Measurements from ENCODE around the gene PLEKHG5. TPM values are rescaled to one million over a fixed set of nuclear protein-coding genes. Genes with fewer than 3 reads are reported as not detected.

Gene PLEKHG5
- total and polyA plus RNA-seq, 10 donors, result 6.4 to 120 (median 59.4) TPM

DNA sequence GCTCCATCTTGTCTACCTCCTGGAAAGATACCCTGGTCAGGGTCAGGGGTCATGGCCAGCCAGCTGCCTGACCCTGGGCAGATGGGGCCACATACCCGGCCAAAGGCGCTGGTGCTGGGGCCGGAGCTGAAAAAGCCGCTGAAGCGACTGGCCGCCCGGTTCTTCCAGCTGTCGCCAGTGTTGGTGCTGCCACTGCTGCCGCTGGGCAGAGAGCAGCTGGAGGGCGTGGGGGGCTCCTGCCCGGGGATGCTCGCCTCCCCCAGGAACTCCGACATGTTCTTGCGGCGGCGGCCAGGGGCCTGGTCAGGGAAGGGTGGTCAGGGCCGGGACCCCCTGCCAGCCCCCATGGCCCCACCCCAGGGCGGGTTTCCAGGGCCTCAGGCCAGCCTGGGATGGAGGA is 18.3 kb downstream of the PLEKHG5 start:
- peaks cover 0 to 9% (median 6%) of the 10 kb centered on the region in 6 donors for H3K4me1 ChIP-seq
- no peak for DNase-seq
- H3K9me3 ChIP-seq, result no peaks in the 10 kb centered on the region
- no peaks in the 10 kb centered on the region for H3K27me3 ChIP-seq (replicated peaks in 1 of 7)
- 89 to 100% (median 92%) methylated on average over 1 to 18 of the region's 18 CpGs for WGBS, 5 donors
- intact Hi-C loops (cut with DNase I; ENCODE audit: low total_unique reads), result no loop called here
- no peak overlapping the region for H3K4me3 ChIP-seq
- no peak overlapping the region for H3K27ac ChIP-seq
- peaks cover 0 to 95% (median 47%) of the 10 kb centered on the region in 6 donors for H3K36me3 ChIP-seq
- TF ChIP-seq POLR2AphosphoS5 (IDR thresholded peaks at IDR 0.05) (no peak), POLR2A (IDR thresholded peaks at IDR 0.05) (no peak)
- TF ChIP-seq, protein P1, sequence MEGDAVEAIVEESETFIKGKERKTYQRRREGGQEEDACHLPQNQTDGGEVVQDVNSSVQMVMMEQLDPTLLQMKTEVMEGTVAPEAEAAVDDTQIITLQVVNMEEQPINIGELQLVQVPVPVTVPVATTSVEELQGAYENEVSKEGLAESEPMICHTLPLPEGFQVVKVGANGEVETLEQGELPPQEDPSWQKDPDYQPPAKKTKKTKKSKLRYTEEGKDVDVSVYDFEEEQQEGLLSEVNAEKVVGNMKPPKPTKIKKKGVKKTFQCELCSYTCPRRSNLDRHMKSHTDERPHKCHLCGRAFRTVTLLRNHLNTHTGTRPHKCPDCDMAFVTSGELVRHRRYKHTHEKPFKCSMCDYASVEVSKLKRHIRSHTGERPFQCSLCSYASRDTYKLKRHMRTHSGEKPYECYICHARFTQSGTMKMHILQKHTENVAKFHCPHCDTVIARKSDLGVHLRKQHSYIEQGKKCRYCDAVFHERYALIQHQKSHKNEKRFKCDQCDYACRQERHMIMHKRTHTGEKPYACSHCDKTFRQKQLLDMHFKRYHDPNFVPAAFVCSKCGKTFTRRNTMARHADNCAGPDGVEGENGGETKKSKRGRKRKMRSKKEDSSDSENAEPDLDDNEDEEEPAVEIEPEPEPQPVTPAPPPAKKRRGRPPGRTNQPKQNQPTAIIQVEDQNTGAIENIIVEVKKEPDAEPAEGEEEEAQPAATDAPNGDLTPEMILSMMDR (IDR thresholded peaks at IDR 0.05 in 8 of 11, conservative IDR thresholded peaks at IDR 0.05 in 3 of 11), result no peak

DNA sequence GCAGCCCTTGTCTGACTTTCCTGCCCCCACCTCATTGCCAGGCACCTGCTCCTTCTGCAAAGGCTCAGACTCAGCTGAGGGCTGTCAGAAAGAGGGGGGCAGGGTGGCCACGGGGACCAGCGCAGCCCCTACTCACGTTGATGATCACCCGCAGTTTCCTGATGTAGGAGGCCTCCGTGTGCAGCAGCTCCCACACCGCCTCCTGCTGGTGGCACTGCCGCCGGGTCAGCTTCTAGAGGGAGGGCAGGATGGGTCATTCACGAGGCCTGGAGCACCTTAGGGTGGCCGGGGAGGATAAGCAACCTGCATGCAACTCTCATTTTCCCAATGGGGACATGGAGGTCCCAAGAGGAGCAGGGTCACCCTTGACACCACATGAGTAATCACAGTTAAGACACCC is 19.1 kb downstream of the PLEKHG5 start:
- peaks cover 0 to 100% (median 54%) of the 10 kb centered on the region in 6 donors for H3K36me3 ChIP-seq
- TF ChIP-seq POLR2A (IDR thresholded peaks at IDR 0.05) (no peak), POLR2AphosphoS5 (IDR thresholded peaks at IDR 0.05) (no peak)
- TF ChIP-seq, protein P1 (IDR thresholded peaks at IDR 0.05 in 8 of 11, conservative IDR thresholded peaks at IDR 0.05 in 3 of 11), result no peak
- WGBS, 5 donors, result 74 to 88% (median 83%) methylated on average over 10 of the region's 10 CpGs
- no peak overlapping the region for H3K27ac ChIP-seq
- intact Hi-C loops (cut with DNase I; ENCODE audit: low total_unique reads), result no loop called here
- H3K27me3 ChIP-seq (replicated peaks in 1 of 7), result no peaks in the 10 kb centered on the region
- DNase-seq, result no peak
- no peaks in the 10 kb centered on the region for H3K9me3 ChIP-seq
- peaks cover 0 to 9% (median 6%) of the 10 kb centered on the region in 6 donors for H3K4me1 ChIP-seq
- H3K4me3 ChIP-seq, result no peak overlapping the region

DNA sequence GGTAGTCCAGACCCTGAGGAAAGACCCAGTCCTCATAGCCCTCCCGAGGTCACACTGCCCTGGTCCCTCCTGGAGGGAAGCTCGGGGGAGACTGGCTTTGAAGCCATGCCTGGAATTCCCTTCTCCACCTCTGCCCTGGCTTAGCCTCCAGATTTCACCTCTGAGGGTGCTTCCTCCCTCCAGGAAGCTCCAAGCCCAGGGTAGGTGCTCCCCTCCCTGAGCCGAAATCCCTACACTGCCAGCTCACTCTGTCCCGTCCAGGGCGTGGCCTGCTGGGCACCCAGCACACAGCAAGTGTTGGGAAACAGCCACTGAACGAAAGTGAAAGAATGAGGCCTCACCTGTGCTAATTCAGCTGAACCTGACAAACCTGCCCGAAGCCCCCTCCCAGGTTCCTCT is 19.5 kb downstream of the PLEKHG5 start:
- WGBS, 5 donors, result 86 to 93% (median 90%) methylated on average over 6 to 7 of the region's 7 CpGs
- Histone ChIP-seq H3K4me3 (no peak overlapping the region), H3K27ac (no peak overlapping the region)

DNA sequence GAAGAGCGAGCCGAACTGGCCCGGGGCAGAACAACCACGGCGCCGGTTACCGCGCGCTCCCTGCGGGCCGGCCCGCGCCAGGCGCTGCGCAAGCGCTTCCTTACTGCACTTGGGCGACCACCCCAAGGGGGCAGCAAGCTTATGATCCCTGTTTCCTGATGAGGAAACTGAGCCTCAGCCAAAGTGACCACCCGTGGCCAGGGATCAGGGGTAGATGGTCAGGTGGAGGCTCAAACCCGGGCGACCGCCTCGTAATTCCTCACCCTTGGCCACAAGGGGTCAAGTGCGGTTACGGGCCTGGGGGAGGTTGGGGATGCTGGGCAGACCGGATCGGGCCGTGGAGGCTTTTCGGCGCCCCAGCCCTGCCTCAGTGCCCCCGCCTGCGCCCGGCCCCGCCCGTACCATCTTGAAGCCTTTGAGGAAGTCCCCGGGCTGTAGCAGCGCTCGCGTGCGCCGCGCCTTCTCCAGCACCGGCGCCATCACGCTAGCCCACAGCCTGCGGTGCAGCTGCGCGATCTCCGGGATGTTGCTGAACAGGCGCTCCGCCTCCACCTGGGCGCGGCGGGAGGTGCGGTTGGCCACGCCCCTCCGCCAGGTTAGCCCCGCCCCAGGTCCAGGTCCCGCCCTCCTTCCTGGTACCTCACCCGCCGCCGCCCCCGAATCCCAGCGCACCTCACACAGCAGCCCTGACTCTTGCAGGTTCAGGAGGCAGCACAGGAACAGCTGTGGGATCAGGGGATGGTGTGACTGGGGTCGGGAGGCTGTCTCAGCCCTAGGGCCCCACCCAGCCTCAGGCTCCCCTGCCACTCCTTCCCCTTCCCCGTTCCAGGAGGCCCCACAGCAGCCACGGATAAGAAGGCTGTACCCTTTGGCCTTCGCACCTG is 20.1 kb downstream of the PLEKHG5 start:
- Histone ChIP-seq H3K4me3 (no peak overlapping the region), H3K4me1 (peaks cover 0 to 18% (median 9%) of the 10 kb centered on the region in 6 donors), H3K27me3 (replicated peaks in 1 of 7) (peaks cover 0 to 10% (median 0%) of the 10 kb centered on the region in 7 donors), H3K36me3 (peaks cover 0 to 100% (median 53%) of the 10 kb centered on the region in 6 donors), H3K27ac (no peak overlapping the region), H3K9me3 (no peaks in the 10 kb centered on the region)
- DNase-seq, result no peak
- WGBS, 5 donors, result 87 to 92% (median 90%) methylated on average over 47 to 67 of the region's 67 CpGs
- intact Hi-C loops (cut with DNase I; ENCODE audit: low total_unique reads), result no loop called here
- TF ChIP-seq, protein P1 (IDR thresholded peaks at IDR 0.05 in 8 of 11, conservative IDR thresholded peaks at IDR 0.05 in 3 of 11), result no peak
- TF ChIP-seq POLR2A (IDR thresholded peaks at IDR 0.05) (no peak), POLR2AphosphoS5 (IDR thresholded peaks at IDR 0.05) (no peak)

More for the DNA sequence above, 19.5 kb downstream of the PLEKHG5 start:
- intact Hi-C loops (cut with DNase I; ENCODE audit: low total_unique reads), result no loop called here
- no peak for DNase-seq
- Histone ChIP-seq H3K4me1 (peaks cover 0 to 12% (median 7%) of the 10 kb centered on the region in 6 donors), H3K9me3 (no peaks in the 10 kb centered on the region), H3K27me3 (replicated peaks in 1 of 7) (peaks cover 0 to 4% (median 0%) of the 10 kb centered on the region in 7 donors), H3K36me3 (peaks cover 0 to 100% (median 53%) of the 10 kb centered on the region in 6 donors)
- TF ChIP-seq POLR2AphosphoS5 (IDR thresholded peaks at IDR 0.05), result no peak

Data from spleen (tissue), 11 donors.